Ovary (tissue), 3 donors: ENCODE data around the gene OR13A1.

Experiments used
- CTCF ChIP-seq, 3 donors: fragments of 450-650 bp in 2 of 3; fragments of 200-600 bp in 1 of 3; IDR thresholded peaks; one replicate each; pipeline versions ENCODE4 v1.5.1 to v1.8.0; 2016 to 2022; ENCODE audit warnings: antibody characterized with exemption in 3 of 3, mild to moderate bottlenecking in 1 of 3
- EP300 ChIP-seq: sonication (generic); formaldehyde crosslinking; IDR thresholded peaks from one replicate; pipeline ENCODE4 v1.6.1; 2017; ENCODE audit warnings: antibody characterized with exemption
- POLR2A ChIP-seq: fragments of 450-650 bp; IDR thresholded peaks from one replicate; pipeline ENCODE4 v1.6.1; 2017; ENCODE audit warnings: antibody characterized with exemption, mild to moderate bottlenecking, moderate library complexity
- donor health status: DM: no; HTN: no; CAD: no.

- TF ChIP-seq POLR2A (no peak), CTCF (IDR thresholded peaks at IDR 0.05) (no peak), EP300 (no peak)
Observed at GRCh38 chr10:45353186-45353585, 37.8 kb upstream of the OR13A1 start.
